Right forelimb (tissue), 1 donor: ENCODE measurements around the gene VPS13D.

ENCODE experiments used
- DNase-seq: peaks from one replicate; pipeline ENCODE4 v3.0.0-alpha.2; 2018

Gene VPS13D

GRCh38 chr1:12477936-12478611 lies 248.2 kb downstream of the VPS13D start:
- peak; percentile 94 for DNase-seq

- DNase-seq: no peak
Observed at GRCh38 chr1:12478612-12478985, 248.8 kb downstream of the VPS13D start.

GRCh38 chr1:12479311-12479710 lies 249.5 kb downstream of the VPS13D start:
- DNase-seq: no peak

GRCh38 chr1:12480041-12480440 lies 250.2 kb downstream of the VPS13D start:
- no peak for DNase-seq

GRCh38 chr1:12480748-12481362 lies 251.0 kb downstream of the VPS13D start:
- DNase-seq: no peak

GRCh38 chr1:12481928-12482327 lies 252.1 kb downstream of the VPS13D start:
- DNase-seq: no peak

- DNase-seq: no peak
Observed at GRCh38 chr1:12482988-12483387, 253.2 kb downstream of the VPS13D start.

GRCh38 chr1:12485231-12486058 lies 255.6 kb downstream of the VPS13D start:
- DNase-seq: no peak

- DNase-seq: no peak
Observed at GRCh38 chr1:12486059-12486341, 256.2 kb downstream of the VPS13D start.

- DNase-seq: no peak
Observed at GRCh38 chr1:12486401-12487005, 256.7 kb downstream of the VPS13D start.

GRCh38 chr1:12487520-12487919 lies 257.7 kb downstream of the VPS13D start:
- no peak for DNase-seq

GRCh38 chr1:12488666-12489354 lies 259.0 kb downstream of the VPS13D start:
- DNase-seq: no peak

GRCh38 chr1:12490532-12491142 lies 260.8 kb downstream of the VPS13D start:
- no peak for DNase-seq

- DNase-seq: no peak
Observed at GRCh38 chr1:12491656-12492055, 261.8 kb downstream of the VPS13D start.

- DNase-seq: no peak
Observed at GRCh38 chr1:12495725-12496124, 265.9 kb downstream of the VPS13D start.

- no peak for DNase-seq
Observed at GRCh38 chr1:12496154-12496961, 266.5 kb downstream of the VPS13D start.

- DNase-seq: no peak
Observed at GRCh38 chr1:12499539-12500240, 269.9 kb downstream of the VPS13D start.

- no peak for DNase-seq
Observed at GRCh38 chr1:12501661-12502060, 271.8 kb downstream of the VPS13D start.

- no peak for DNase-seq
Observed at GRCh38 chr1:12502336-12503109, 272.7 kb downstream of the VPS13D start.

GRCh38 chr1:12503709-12504108 lies 273.9 kb downstream of the VPS13D start:
- no peak for DNase-seq
